ENCODE results near the gene ZNF277.

The ZNF277 gene

GRCh38 chr7:112254709-112255387 lies 48.4 kb downstream of the ZNF277 start:
- DNase-seq: no peak

- no peak for DNase-seq
These were observed 48.9 kb downstream of the ZNF277 start for GRCh38 chr7:112255388-112255720.

GRCh38 chr7:112257073-112257472 lies 50.6 kb downstream of the ZNF277 start:
- DNase-seq: no peak

- DNase-seq: no peak
These were observed 54.4 kb downstream of the ZNF277 start for GRCh38 chr7:112260911-112261310.

- DNase-seq: no peak
These were observed 55.5 kb downstream of the ZNF277 start for GRCh38 chr7:112262036-112262435.

GRCh38 chr7:112262855-112263487 lies 56.5 kb downstream of the ZNF277 start:
- no peak for DNase-seq

GRCh38 chr7:112263519-112263918 lies 57.0 kb downstream of the ZNF277 start:
- no peak for DNase-seq

GRCh38 chr7:112266141-112266540 lies 59.6 kb downstream of the ZNF277 start:
- DNase-seq: no peak

GRCh38 chr7:112266595-112267270 lies 60.2 kb downstream of the ZNF277 start:
- peak; percentile 39 for DNase-seq

GRCh38 chr7:112267944-112268691 lies 61.6 kb downstream of the ZNF277 start:
- no peak for DNase-seq

- DNase-seq: no peak
These were observed 64.7 kb downstream of the ZNF277 start for GRCh38 chr7:112271162-112271561.

- no peak for DNase-seq
These were observed 66.5 kb downstream of the ZNF277 start for GRCh38 chr7:112272921-112273561.

- no peak for DNase-seq
These were observed 72.5 kb downstream of the ZNF277 start for GRCh38 chr7:112279042-112279441.

GRCh38 chr7:112280267-112280666 lies 73.8 kb downstream of the ZNF277 start:
- DNase-seq: no peak

GRCh38 chr7:112282476-112283188 lies 76.1 kb downstream of the ZNF277 start:
- no peak for DNase-seq

GRCh38 chr7:112283382-112283910 lies 77.0 kb downstream of the ZNF277 start:
- no peak for DNase-seq

- peak; percentile 7 for DNase-seq
These were observed 80.0 kb downstream of the ZNF277 start for GRCh38 chr7:112286250-112287086.

- no peak for DNase-seq
These were observed 81.8 kb downstream of the ZNF277 start for GRCh38 chr7:112288301-112288700.

- peak; percentile 52 for DNase-seq
These were observed 83.6 kb downstream of the ZNF277 start for GRCh38 chr7:112290065-112290464.

- no peak for DNase-seq
These were observed 85.7 kb downstream of the ZNF277 start for GRCh38 chr7:112292162-112292561.

GRCh38 chr7:112293416-112293815 lies 86.9 kb downstream of the ZNF277 start:
- DNase-seq: no peak

All from fibroblast of skin of scalp (primary cell).